Thymus (tissue), 11 donors: ENCODE measurements around the gene PDGFA. TPM values are rescaled to one million over a fixed set of nuclear protein-coding genes. Genes with fewer than 3 reads are reported as not detected.

Experiments
- DNase-seq, 9 donors: peaks; one replicate each; pipeline ENCODE4 v3.0.0-alpha.2; 2013; ENCODE audit warnings: low spot score in 9 of 9, low read depth in 6 of 9, missing footprints in 1 of 9
- H3K27ac ChIP-seq, 2 donors: one replicate each; pipeline ENCODE4 v1.5.1; 2013; ENCODE audit warnings: control low read depth in 1 of 2, low read depth in 1 of 2, low read length in 1 of 2, mild to moderate bottlenecking in 1 of 2, moderate library complexity in 1 of 2
- H3K27me3 ChIP-seq, 2 donors: one replicate each; pipeline ENCODE4 v1.5.1; 2013; ENCODE audit warnings: low read length in 1 of 2; ENCODE audit not compliant: control insufficient read depth in 2 of 2, insufficient read depth in 1 of 2
- H3K36me3 ChIP-seq, 2 donors: one replicate each; pipeline ENCODE4 v1.5.1; 2013; ENCODE audit warnings: low read length in 1 of 2, mild to moderate bottlenecking in 1 of 2, moderate library complexity in 1 of 2; ENCODE audit not compliant: control insufficient read depth in 2 of 2, insufficient read depth in 2 of 2
- H3K4me1 ChIP-seq, 2 donors: one replicate each; pipeline ENCODE4 v1.5.1; 2013; ENCODE audit warnings: low read length in 2 of 2; ENCODE audit not compliant: control insufficient read depth in 2 of 2, insufficient read depth in 2 of 2
- H3K4me3 ChIP-seq, 2 donors: one replicate each; pipeline ENCODE4 v1.5.1; 2013; ENCODE audit warnings: low read length in 2 of 2, control low read depth in 1 of 2, mild to moderate bottlenecking in 1 of 2
- H3K9me3 ChIP-seq, 2 donors: one replicate each; pipeline ENCODE4 v1.5.1; 2013; ENCODE audit warnings: low read length in 1 of 2, mild to moderate bottlenecking in 1 of 2; ENCODE audit not compliant: control insufficient read depth in 2 of 2, insufficient read depth in 1 of 2
- WGBS: extraction: QIAGEN DNeasy Blood & Tissue Kit; methylation state at CpG from one replicate; pipeline ENCODE4 v1.1.7; 2013; 5-methylcytosine and 5-hydroxymethylcytosine counted together
- polyA plus RNA-seq: library from polyadenylated mRNA; stranded (reverse); fragments of 200-250 nt; gene quantifications from one replicate; pipeline ENCODE4 v1.2.3, GENCODE V29; 2013
- total RNA-seq: library from RNA; stranded (reverse); fragments of 120-200 nt; gene quantifications from one replicate; pipeline ENCODE4 v1.2.4, GENCODE V29; 2013
- donor health status: healthy.

PDGFA gene
- total and polyA plus RNA-seq, 2 donors = 8.1 to 15.1 TPM

- H3K36me3 ChIP-seq = no peaks in the 10 kb centered on the region
- peaks cover 0 to 6% of the 10 kb centered on the region in 2 donors for H3K4me1 ChIP-seq
- no peak for DNase-seq
- no peak overlapping the region for H3K4me3 ChIP-seq
- H3K9me3 ChIP-seq = peaks cover 0 to 11% of the 10 kb centered on the region in 2 donors
- H3K27me3 ChIP-seq = peaks cover 0 to 2% of the 10 kb centered on the region in 2 donors
- no peak overlapping the region for H3K27ac ChIP-seq
- 86% methylated on average over 37 of the region's 37 CpGs for WGBS
Measured at GRCh38 chr7:538764-539685, 19.4 kb upstream of the PDGFA start.

DNA sequence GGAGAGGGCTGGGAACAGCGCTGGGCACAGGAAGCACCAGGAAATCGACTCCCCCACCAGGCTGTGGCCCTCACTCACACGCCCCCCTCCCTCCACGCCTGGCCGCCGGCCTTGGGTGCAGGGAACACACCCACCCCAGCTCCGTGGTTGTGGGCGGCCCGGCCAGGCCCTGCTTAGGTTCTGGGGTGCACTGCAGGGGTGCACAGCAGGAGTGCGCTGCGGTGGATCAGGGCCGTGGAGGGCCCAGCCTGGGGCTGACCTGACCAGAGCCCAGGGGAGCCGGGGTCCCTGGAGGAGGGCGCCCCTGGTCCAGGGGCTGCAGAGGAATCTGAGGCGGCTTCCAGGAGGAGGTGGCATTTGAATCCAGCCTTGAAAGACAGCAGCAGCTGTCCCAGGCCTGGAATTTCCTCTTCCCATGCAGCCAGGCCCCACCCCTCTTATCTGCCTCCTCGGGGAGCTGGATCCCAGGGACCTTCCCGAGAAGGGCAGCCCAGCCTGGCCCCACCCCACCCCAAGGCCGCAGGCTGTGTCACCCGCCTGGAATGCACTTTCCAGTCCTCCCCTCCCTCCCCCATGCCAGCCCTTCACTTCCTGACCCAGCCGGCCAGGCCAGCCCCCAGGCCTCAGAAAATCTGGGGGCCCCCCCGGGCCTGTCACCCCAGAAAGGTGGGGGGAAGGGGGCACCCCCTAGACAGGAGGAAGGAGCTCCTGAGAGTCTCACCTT lies 18.4 kb upstream of the PDGFA start:
- WGBS = 69% methylated on average over 21 of the region's 21 CpGs
- H3K9me3 ChIP-seq = peaks cover 0 to 11% of the 10 kb centered on the region in 2 donors
- no peak overlapping the region for H3K27ac ChIP-seq
- no peak overlapping the region for H3K4me3 ChIP-seq
- peaks cover 0 to 6% of the 10 kb centered on the region in 2 donors for H3K4me1 ChIP-seq
- peaks cover 0 to 2% of the 10 kb centered on the region in 2 donors for H3K27me3 ChIP-seq
- no peaks in the 10 kb centered on the region for H3K36me3 ChIP-seq
- no peak for DNase-seq

GRCh38 chr7:536231-536630 lies 16.6 kb upstream of the PDGFA start:
- DNase-seq = no peak
- Histone ChIP-seq H3K27ac (no peak overlapping the region), H3K4me1 (peaks cover 0 to 6% of the 10 kb centered on the region in 2 donors), H3K4me3 (no peak overlapping the region), H3K9me3 (peaks cover 0 to 11% of the 10 kb centered on the region in 2 donors), H3K27me3 (peaks cover 0 to 4% of the 10 kb centered on the region in 2 donors), H3K36me3 (no peaks in the 10 kb centered on the region)
- 96% methylated on average over 12 of the region's 12 CpGs for WGBS

DNA sequence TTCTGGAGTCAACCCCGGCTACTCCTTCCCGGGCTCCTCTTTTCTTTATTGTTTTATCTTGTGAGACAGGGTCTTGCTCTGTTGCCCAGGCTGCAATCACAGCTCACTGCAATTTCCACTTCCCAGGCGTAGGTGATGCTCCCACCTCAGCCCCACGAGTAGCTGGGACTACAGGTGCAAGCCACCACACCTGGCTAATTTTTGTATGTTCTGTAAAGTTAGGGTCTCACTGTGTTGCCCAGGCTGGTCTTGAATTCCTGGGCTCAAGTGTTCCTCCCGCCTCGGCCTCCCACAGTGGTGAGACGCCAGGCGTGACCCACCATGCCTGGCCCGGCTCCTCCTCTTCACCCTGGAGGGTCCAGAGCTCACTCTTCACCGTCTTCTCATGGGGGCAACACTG lies 15.3 kb upstream of the PDGFA start:
- Histone ChIP-seq H3K36me3 (no peaks in the 10 kb centered on the region), H3K4me3 (no peak overlapping the region), H3K27ac (no peak overlapping the region), H3K27me3 (peaks cover 0 to 10% of the 10 kb centered on the region in 2 donors), H3K9me3 (peaks cover 0 to 3% of the 10 kb centered on the region in 2 donors), H3K4me1 (peaks cover 0 to 6% of the 10 kb centered on the region in 2 donors)
- 98% methylated on average over 10 of the region's 10 CpGs for WGBS
- DNase-seq = no peak

- Histone ChIP-seq H3K36me3 (no peaks in the 10 kb centered on the region), H3K27me3 (peaks cover 0 to 13% of the 10 kb centered on the region in 2 donors), H3K9me3 (peaks cover 0 to 3% of the 10 kb centered on the region in 2 donors), H3K4me1 (peaks cover 0 to 4% of the 10 kb centered on the region in 2 donors), H3K4me3 (no peak overlapping the region), H3K27ac (no peak overlapping the region)
- DNase-seq = no peak
- 96% methylated on average over 8 of the region's 8 CpGs for WGBS
Measured at GRCh38 chr7:534075-534474, 14.4 kb upstream of the PDGFA start.

DNA sequence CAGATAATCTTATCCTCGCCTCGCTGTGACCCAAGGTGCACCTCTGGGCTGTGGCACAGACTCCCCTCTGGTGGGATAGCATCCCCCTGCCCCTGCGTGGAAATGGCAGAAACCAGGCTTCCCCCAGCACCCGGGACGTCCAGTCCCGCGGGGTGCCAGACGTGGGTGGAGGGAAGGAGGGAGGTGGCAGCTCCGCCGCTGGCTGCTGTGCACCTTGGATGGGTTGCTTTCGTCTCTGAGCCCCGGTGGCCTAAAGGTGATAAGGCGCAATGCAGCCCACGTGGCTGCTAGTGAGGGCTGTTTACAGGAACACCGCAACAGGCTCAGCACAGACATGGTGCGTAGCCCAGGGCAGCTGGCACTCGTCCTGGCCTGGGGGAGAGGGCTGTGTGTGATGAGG lies 13.6 kb upstream of the PDGFA start:
- no peak for DNase-seq
- Histone ChIP-seq H3K4me3 (no peak overlapping the region), H3K27ac (no peak overlapping the region), H3K4me1 (peaks cover 0 to 1% of the 10 kb centered on the region in 2 donors), H3K36me3 (no peaks in the 10 kb centered on the region), H3K9me3 (peaks cover 0 to 3% of the 10 kb centered on the region in 2 donors), H3K27me3 (peaks cover 0 to 13% of the 10 kb centered on the region in 2 donors)
- WGBS = 89% methylated on average over 17 of the region's 17 CpGs

- DNase-seq = no peak
- 94% methylated on average over 15 of the region's 15 CpGs for WGBS
- Histone ChIP-seq H3K4me3 (no peak overlapping the region), H3K36me3 (no peaks in the 10 kb centered on the region), H3K27me3 (peaks cover 0 to 15% of the 10 kb centered on the region in 2 donors), H3K27ac (no peak overlapping the region), H3K4me1 (no peaks in the 10 kb centered on the region), H3K9me3 (peaks cover 0 to 3% of the 10 kb centered on the region in 2 donors)
Measured at GRCh38 chr7:532379-533143, 12.9 kb upstream of the PDGFA start.

GRCh38 chr7:531777-532176 lies 12.1 kb upstream of the PDGFA start:
- Histone ChIP-seq H3K4me3 (no peak overlapping the region), H3K27ac (no peak overlapping the region), H3K27me3 (peaks cover 0 to 17% of the 10 kb centered on the region in 2 donors), H3K4me1 (no peaks in the 10 kb centered on the region), H3K36me3 (no peaks in the 10 kb centered on the region), H3K9me3 (peaks cover 0 to 3% of the 10 kb centered on the region in 2 donors)
- WGBS = 72% methylated on average over 10 of the region's 10 CpGs
- DNase-seq = no peak
